HEK293T (cell line): ENCODE results near the gene FBXO5.
A peak's percentile ranks its signal among the peaks of the same experiment; 100 is the strongest.

ENCODE experiments used
- CTCF ChIA-PET: fragments of 350-600 bp; formaldehyde crosslinking; extraction: SDS; loops from one replicate; lab custom pipeline; 2021; ENCODE audit warnings: antibody characterized with exemption, inconsistent platforms; lab: Yijun Ruan, JAX
- POLR2A ChIA-PET: fragments of 350-600 bp; formaldehyde crosslinking; extraction: SDS; loops from one replicate; lab custom pipeline; 2020; ENCODE audit warnings: antibody characterized with exemption, inconsistent platforms; lab: Yijun Ruan, JAX
- DNase-seq: peaks from one replicate; pipeline ENCODE4 v3.0.0; 2012; ENCODE audit warnings: mixed read lengths; ENCODE audit errors: extremely low spot score
- ARNT ChIP-seq: fragments of 450-650 bp; IDR thresholded peaks from 2 replicates; pipeline ENCODE4 v1.6.1; 2017; ENCODE audit warnings: mild to moderate bottlenecking
- BHLHE40 ChIP-seq: fragments of 450-650 bp; IDR thresholded peaks from 2 replicates; pipeline ENCODE4 v1.6.1; 2016; ENCODE audit warnings: mild to moderate bottlenecking, moderate library complexity, borderline replicate concordance
- CTBP1 ChIP-seq: fragments of 450-650 bp; IDR thresholded peaks from 2 replicates; pipeline ENCODE4 v1.6.1; 2016; ENCODE audit warnings: borderline replicate concordance
- ELF4 ChIP-seq: fragments of 450-650 bp; IDR thresholded peaks from 2 replicates; pipeline ENCODE4 v1.6.1; 2017; ENCODE audit warnings: antibody characterized with exemption
- FOXA1 ChIP-seq: fragments of 450-650 bp; IDR thresholded peaks from 2 replicates; pipeline ENCODE4 v1.6.1; 2016; ENCODE audit warnings: mild to moderate bottlenecking
- FOXK2 ChIP-seq: fragments of 450-650 bp; IDR thresholded peaks from 2 replicates; pipeline ENCODE4 v1.6.1; 2016; ENCODE audit warnings: mild to moderate bottlenecking
- FOXM1 ChIP-seq: fragments of 450-650 bp; IDR thresholded peaks from 2 replicates; pipeline ENCODE4 v1.6.1; 2017; ENCODE audit warnings: mild to moderate bottlenecking, borderline replicate concordance
- HDGF ChIP-seq: fragments of 450-650 bp; IDR thresholded peaks from 2 replicates; pipeline ENCODE4 v1.6.1; 2017; ENCODE audit warnings: antibody characterized with exemption, borderline replicate concordance
- L3MBTL2 ChIP-seq: fragments of 450-650 bp; conservative IDR thresholded peaks from 2 replicates; pipeline ENCODE4 v1.6.1; 2016; ENCODE audit warnings: mild to moderate bottlenecking
- LEF1 ChIP-seq: fragments of 450-650 bp; IDR thresholded peaks from 2 replicates; pipeline ENCODE4 v1.6.1; 2017; ENCODE audit warnings: mild to moderate bottlenecking, borderline replicate concordance
- NFRKB ChIP-seq: fragments of 450-650 bp; IDR thresholded peaks from 2 replicates; pipeline ENCODE4 v1.6.1; 2016; ENCODE audit warnings: mild to moderate bottlenecking, moderate library complexity
- SP1 ChIP-seq: fragments of 450-650 bp; IDR thresholded peaks from 2 replicates; pipeline ENCODE4 v1.6.1; 2017
- SUZ12 ChIP-seq: fragments of 450-650 bp; IDR thresholded peaks from 2 replicates; pipeline ENCODE4 v1.6.1; 2016; ENCODE audit warnings: mild to moderate bottlenecking
- TARDBP ChIP-seq: fragments of 450-650 bp; IDR thresholded peaks from 2 replicates; pipeline ENCODE4 v1.6.1; 2016
- ZNF384 ChIP-seq: fragments of 450-650 bp; IDR thresholded peaks from 2 replicates; pipeline ENCODE4 v1.6.1; 2016
- TF ChIP-seq, protein P1 (sequence below): fragments of 450-650 bp; IDR thresholded peaks from 2 replicates; pipeline ENCODE4 v1.6.1; 2016

FBXO5 gene, protein sequence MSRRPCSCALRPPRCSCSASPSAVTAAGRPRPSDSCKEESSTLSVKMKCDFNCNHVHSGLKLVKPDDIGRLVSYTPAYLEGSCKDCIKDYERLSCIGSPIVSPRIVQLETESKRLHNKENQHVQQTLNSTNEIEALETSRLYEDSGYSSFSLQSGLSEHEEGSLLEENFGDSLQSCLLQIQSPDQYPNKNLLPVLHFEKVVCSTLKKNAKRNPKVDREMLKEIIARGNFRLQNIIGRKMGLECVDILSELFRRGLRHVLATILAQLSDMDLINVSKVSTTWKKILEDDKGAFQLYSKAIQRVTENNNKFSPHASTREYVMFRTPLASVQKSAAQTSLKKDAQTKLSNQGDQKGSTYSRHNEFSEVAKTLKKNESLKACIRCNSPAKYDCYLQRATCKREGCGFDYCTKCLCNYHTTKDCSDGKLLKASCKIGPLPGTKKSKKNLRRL

DNA sequence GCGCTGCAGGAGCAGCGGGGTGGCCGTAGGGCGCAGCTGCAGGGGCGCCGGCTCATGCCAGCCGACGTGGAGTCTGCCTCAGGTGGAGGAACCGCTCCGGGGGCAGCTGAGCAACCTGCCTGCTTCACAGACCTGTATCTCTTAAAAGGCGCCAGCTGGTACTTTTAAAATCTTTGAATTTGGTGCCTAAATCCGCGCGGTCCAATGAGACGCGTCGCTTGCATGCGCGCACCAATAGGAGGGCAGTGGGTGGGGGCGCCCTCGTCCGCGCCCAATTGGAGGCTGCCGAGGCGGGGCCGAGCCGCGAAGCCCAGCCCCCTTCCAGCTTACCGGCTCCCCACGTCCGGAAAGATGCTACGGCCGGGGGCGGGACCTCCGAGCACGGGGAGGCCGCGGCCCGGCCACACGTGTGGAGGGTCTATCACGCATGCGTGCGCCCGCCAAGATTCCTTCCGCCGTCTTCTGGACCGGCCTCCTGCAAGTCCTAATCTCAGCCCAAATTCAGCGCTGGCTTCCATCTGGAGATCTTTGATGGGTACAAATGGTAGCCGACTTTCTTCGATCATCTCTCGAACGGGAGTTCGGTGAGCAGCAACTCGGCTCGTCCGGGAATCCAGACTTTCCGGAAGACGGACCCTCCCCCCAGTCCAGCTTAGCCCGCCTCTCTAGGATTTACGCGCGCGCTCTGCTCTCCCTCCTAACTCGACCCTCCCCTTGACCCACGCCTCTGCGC is at the start of gene FBXO5:
Gene FBXO5, minus strand, starts transcription at position 138 of the 733 bp plus-strand sequence. Its CDS starts 82 bp downstream, at position 56.
- DNase-seq: peak; percentile 92
- ChIA-PET POLR2A (interaction anchor here (0.5 to 1.7 kb wide), 17 partner anchors 8 to 1447 kb away, joined by 3 to 48 read pairs (median 4); partner anchors contain the start of gene RGS17), CTCF (no interaction called here)
- TF ChIP-seq BHLHE40: no peak
- no peak for TF ChIP-seq SP1
- peak; percentile 68 for TF ChIP-seq ELF4
- TF ChIP-seq FOXM1: peak; percentile 98
- TF ChIP-seq, protein P1, sequence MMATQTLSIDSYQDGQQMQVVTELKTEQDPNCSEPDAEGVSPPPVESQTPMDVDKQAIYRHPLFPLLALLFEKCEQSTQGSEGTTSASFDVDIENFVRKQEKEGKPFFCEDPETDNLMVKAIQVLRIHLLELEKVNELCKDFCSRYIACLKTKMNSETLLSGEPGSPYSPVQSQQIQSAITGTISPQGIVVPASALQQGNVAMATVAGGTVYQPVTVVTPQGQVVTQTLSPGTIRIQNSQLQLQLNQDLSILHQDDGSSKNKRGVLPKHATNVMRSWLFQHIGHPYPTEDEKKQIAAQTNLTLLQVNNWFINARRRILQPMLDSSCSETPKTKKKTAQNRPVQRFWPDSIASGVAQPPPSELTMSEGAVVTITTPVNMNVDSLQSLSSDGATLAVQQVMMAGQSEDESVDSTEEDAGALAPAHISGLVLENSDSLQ: peak; percentile 73
- no peak for TF ChIP-seq TARDBP
- TF ChIP-seq CTBP1: no peak
- peak; percentile 95 for TF ChIP-seq L3MBTL2
- TF ChIP-seq HDGF: no peak

DNA sequence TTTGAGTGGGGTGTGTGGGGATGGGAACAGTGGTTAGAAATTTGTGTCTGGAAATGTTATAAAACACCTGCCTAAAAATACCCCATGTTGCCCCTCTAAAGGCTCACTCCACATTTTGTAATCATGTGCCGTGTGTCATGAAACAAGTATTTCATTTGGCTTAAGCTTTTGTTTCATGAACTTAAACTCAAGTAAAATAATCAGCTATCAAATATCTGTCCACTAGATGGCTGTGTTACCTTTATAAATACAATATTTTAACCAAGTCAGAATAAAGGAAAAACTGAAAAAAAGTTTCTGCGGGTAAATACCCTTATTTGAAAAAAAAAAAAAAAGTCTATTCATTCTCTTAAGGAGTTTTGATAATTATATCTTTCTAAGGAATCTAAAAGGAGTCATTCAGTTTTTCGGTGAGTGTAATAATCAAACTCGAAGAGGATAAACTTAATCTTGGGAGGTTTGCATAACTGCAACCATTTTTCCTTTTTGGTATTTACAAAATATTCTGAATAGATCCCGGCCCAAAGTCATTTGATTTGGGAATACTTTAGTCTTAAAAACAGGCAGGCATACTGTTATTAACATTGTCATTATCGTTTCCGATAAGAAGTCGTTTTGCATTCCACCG is 49.5 kb upstream of the FBXO5 start:
- ChIA-PET CTCF (interaction anchor here (0.7 to 1.0 kb wide), 2 partner anchors 76 to 199 kb away, joined by 3 read pairs; no protein-coding TSS in a partner anchor), POLR2A (no interaction called here)
- DNase-seq: no peak
- TF ChIP-seq ZNF384: peak; percentile 58
- no peak for TF ChIP-seq CTBP1

DNA sequence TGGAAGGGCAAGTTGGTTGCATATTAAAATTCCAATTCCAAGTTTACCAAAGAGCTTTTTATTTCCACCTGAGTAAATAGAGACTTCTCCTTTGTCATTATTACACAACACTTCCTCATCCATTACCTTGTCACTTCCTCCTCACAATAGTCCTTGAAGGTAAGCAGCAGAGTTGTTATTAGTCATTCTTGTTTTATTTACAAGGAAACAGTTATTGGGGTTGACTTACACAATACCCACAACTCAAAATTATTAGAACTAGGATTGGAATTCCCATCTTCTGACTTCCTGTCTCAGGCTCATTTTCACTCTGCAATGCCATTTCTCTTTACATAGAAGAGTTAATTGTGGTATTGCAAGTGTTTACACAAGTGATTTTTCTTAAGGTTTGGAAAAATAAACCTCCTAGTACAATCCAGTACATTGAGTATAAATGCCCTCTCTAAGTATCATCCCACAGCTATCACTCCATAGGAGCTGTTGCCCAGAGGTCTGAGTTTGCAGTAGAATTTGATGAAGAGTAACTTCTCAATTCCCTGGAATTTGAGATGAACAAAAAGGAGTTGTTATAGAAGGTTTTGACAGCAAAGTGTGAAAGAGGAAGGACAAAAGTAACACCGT is 48.6 kb upstream of the FBXO5 start:
- ChIA-PET POLR2A (no interaction called here), CTCF (interaction anchor here (0.6 to 1.3 kb wide), 3 partner anchors 12 to 281 kb away, joined by 3 read pairs; no protein-coding TSS in a partner anchor)
- no peak for DNase-seq
- no peak for TF ChIP-seq LEF1
- no peak for TF ChIP-seq FOXM1
- no peak for TF ChIP-seq HDGF
- no peak for TF ChIP-seq SUZ12
- no peak for TF ChIP-seq FOXK2
- TF ChIP-seq CTBP1: no peak
- TF ChIP-seq TARDBP: no peak
- TF ChIP-seq, protein P1: no peak
- TF ChIP-seq ARNT: no peak
- TF ChIP-seq ELF4: no peak
- TF ChIP-seq SP1: no peak
- TF ChIP-seq ZNF384: no peak
- no peak for TF ChIP-seq BHLHE40

DNA sequence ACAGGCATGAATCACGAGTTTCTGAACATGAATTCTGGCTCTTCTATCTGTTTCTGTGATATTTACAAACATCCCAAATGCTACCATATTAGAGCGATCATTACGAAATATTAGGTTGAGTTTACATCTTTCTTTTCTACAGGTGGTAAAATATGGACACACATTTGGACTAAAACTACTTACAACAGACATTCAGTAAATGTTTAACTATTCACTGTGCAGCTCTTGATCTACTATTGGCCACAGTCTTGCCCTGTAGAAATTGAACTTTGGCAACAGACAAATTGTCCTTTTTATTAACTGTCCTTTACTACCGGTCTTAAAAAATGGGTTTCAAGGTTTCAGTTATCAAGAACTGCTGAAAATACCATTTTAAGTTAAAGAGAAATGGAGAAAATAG is 46.1 kb upstream of the FBXO5 start:
- CTCF ChIA-PET: no interaction called here
- POLR2A ChIA-PET: no interaction called here
- DNase-seq: no peak
- TF ChIP-seq BHLHE40 (no peak), L3MBTL2 (no peak), ARNT (no peak), FOXM1 (no peak)

DNA sequence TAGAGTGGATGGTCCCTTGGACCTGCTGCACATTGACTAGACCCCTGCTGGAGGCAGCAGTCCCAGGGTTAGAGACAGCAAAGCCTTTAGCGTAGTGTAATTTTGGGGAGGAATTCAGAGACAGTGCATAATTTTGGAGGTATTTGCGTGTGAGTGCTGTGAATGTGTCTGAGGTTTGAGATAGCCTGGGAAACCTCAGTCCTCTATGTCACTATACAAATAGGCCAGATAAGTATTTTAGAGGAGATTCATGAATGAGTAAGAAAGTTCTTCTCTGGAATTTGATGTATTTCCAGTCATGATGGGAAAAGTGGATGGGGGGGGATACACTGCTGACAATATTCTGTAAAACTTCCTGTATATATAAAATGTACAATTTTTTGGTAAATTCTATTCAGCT is 45.4 kb upstream of the FBXO5 start:
- TF ChIP-seq FOXA1 (no peak), CTBP1 (no peak), LEF1 (no peak), FOXM1 (no peak)
- ChIA-PET CTCF (no interaction called here), POLR2A (no interaction called here)
- no peak for DNase-seq

DNA sequence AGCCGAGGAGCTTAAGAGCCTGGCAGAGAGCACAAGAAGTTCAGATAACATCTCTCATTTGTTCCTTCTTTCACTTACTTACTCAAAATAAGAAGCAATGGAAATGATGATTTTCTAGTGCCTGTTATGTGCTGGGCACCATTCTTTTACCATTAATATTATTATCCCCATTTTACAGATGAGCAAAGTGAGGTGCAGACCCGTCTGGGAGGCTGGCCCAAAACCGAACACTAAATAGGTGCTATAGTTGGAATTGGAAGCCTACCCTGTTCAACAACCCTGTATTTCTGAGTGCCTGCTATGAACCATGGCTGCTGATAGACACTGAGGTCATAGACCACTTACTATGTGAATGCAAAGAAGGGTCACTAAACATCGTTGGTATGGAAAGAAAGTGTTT is 44.6 kb upstream of the FBXO5 start:
- ChIA-PET CTCF (no interaction called here), POLR2A (no interaction called here)
- no peak for TF ChIP-seq FOXK2
- TF ChIP-seq SUZ12: no peak
- no peak for TF ChIP-seq NFRKB
- no peak for TF ChIP-seq ARNT
- no peak for TF ChIP-seq BHLHE40
- no peak for TF ChIP-seq LEF1
- no peak for TF ChIP-seq TARDBP
- TF ChIP-seq L3MBTL2: no peak
- TF ChIP-seq FOXM1: no peak
- TF ChIP-seq ZNF384: no peak
- TF ChIP-seq, protein P1: no peak
- TF ChIP-seq SP1: no peak
- TF ChIP-seq CTBP1: no peak
- DNase-seq: no peak
